Measurements from ENCODE around the gene CARHSP1. TPM values are rescaled to one million over a fixed set of nuclear protein-coding genes. Genes with fewer than 3 reads are reported as not detected.
"Not testable (repeated sequence)": the region's sequence is repeated elsewhere in the genome, so short reads cannot be mapped to it uniquely, and the experiment has no call there.

Gene CARHSP1
- polyA plus RNA-seq, 1 donor (not counting 4 experiments of a cell fraction or from before 2014, with no cell fraction given) = 61.9 TPM

DNA sequence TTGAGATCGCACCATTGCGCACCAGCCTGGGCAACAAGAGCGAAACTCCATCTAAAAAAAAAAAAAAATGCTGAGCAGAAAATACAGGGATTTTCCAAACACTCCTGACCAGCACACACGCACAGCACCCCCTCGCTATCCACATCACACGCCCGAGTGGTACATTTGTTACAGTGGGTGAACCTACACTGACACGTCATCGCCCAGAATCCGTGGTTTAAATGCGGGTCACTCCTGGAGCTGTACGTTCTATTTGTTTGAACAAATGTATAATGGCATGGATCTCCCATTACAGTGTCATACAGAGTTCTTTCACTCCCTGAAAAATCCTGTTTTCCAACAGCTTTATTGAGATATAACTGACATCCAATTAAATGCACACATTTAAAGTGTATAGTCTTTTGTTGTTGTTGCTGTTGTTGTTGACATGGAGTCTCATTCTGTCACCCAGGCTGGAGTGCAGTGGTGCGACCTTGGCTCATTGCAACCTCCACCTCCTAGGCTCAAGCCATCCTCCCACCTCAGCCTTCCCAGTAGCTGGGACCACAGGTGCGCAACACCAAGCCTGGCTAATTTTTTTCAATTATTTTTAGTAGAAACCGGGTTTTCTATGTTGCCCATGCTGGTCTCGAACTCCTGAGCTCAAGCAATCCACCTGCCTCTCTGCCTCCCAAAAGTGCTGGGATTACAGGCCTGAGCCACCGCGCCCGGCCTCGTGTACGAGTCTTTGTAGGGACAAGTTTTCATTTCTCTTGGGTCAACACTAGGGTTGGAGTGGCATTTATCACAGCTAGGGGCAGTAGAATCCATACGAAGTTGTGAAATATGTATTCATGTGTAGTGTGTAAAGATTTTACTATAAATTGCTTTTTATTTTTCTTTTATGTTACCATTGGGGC, 4.4 kb upstream of the CARHSP1 start:
- no peak overlapping the region for H3K4me2 ChIP-seq (ENCODE audit: control insufficient read depth, extremely low read depth, insufficient read depth, low read depth, low read length)
- dilution Hi-C loops (cut with MboI; ENCODE audit: extremely low pct_ligation_motif_present, low sequenced_read_pairs) = no loop called here
- H3K4me1 ChIP-seq (ENCODE audit: control insufficient read depth, extremely low read depth, insufficient read depth, low read length) = peaks cover 16% of the 10 kb centered on the region
- DNase-seq (ENCODE audit: low read depth, low spot score) (no peak), FAIRE-seq (no peak)
- no peaks in the 10 kb centered on the region for H3K9me3 ChIP-seq (ENCODE audit: control insufficient read depth, low read depth, low read length)
- H3K27ac ChIP-seq (ENCODE audit: control insufficient read depth, insufficient read depth, low read length) = no peak overlapping the region
- no peaks in the 10 kb centered on the region for H4K20me1 ChIP-seq (ENCODE audit: control insufficient read depth, extremely low read depth, insufficient read depth, low read length)
- no peaks in the 10 kb centered on the region for H3K27me3 ChIP-seq (ENCODE audit: control insufficient read depth, extremely low read depth, insufficient read depth, low read length)
- H2AFZ ChIP-seq (ENCODE audit: control insufficient read depth, low read length) = no peak overlapping the region
- TF ChIP-seq, protein P1, sequence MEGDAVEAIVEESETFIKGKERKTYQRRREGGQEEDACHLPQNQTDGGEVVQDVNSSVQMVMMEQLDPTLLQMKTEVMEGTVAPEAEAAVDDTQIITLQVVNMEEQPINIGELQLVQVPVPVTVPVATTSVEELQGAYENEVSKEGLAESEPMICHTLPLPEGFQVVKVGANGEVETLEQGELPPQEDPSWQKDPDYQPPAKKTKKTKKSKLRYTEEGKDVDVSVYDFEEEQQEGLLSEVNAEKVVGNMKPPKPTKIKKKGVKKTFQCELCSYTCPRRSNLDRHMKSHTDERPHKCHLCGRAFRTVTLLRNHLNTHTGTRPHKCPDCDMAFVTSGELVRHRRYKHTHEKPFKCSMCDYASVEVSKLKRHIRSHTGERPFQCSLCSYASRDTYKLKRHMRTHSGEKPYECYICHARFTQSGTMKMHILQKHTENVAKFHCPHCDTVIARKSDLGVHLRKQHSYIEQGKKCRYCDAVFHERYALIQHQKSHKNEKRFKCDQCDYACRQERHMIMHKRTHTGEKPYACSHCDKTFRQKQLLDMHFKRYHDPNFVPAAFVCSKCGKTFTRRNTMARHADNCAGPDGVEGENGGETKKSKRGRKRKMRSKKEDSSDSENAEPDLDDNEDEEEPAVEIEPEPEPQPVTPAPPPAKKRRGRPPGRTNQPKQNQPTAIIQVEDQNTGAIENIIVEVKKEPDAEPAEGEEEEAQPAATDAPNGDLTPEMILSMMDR (optimal IDR thresholded peaks at IDR 0.05 in 1 of 3, IDR thresholded peaks at IDR 0.05 in 1 of 3, conservative IDR thresholded peaks at IDR 0.05 in 1 of 3; ENCODE audit: extremely low read depth in 1 of 3, insufficient read depth in 2 of 3, low read length in 3 of 3) = peak in 1 of 3 experiments; percentile 22
- no peak for TF ChIP-seq EZH2 (IDR thresholded peaks at IDR 0.05; ENCODE audit: low read length)
- no peaks in the 10 kb centered on the region for H3K9me1 ChIP-seq (ENCODE audit: control insufficient read depth, extremely low read depth, insufficient read depth, low read length)
- H3K4me3 ChIP-seq (ENCODE audit: control insufficient read depth in 2 of 3, extremely low read depth in 1 of 3, insufficient read depth in 2 of 3, low read depth in 1 of 3, low read length in 3 of 3) = no peak overlapping the region
- no peak overlapping the region for H3K9ac ChIP-seq (ENCODE audit: control insufficient read depth, extremely low read depth, insufficient read depth, low read length)
- no peaks in the 10 kb centered on the region for H3K36me3 ChIP-seq (ENCODE audit: control insufficient read depth in 2 of 2, extremely low read depth in 1 of 2, insufficient read depth in 2 of 2, low read length in 2 of 2)
- H3K79me2 ChIP-seq (ENCODE audit: control insufficient read depth, insufficient read depth, low read length) = no peaks in the 10 kb centered on the region

DNA sequence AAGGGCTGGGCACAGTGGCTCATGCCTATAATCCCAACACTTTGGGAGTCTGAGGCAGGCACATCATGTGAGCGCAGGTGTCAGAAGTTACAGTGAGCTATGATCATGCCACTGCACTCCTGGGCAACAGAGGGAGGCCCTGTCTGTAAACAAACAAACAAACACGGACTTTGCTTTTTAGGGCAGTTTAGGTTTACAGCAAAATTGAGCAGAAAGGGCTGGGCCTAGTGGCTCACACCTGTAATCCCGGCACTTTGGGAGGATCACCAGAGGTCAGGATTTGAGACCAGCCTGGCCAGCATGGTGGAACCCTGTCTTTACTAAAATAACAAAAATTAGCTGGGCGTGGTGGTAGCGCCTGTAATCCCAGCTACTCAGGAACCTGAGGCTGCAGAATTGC, 3.3 kb upstream of the CARHSP1 start:
- dilution Hi-C loops (cut with MboI; ENCODE audit: extremely low pct_ligation_motif_present, low sequenced_read_pairs) = no loop called here
- TF ChIP-seq EZH2 (IDR thresholded peaks at IDR 0.05; ENCODE audit: low read length) = no peak
- TF ChIP-seq, protein P1 (optimal IDR thresholded peaks at IDR 0.05 in 1 of 3, IDR thresholded peaks at IDR 0.05 in 1 of 3, conservative IDR thresholded peaks at IDR 0.05 in 1 of 3; ENCODE audit: extremely low read depth in 1 of 3, insufficient read depth in 2 of 3, low read length in 3 of 3) = no peak

DNA sequence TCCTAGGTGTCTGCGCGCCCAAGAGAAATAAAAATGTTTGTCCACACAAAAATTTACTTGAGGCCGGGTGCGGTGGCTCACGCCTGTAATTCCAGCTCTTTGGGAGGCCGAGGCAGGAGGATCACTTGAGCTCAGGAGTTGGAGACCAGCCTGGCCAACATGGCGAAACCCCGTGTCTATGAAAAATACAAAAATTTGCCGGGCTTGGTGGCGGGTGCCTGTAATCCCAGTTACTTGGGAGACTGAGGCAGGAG, 1.1 kb upstream of the CARHSP1 start:
- H3K9me3 ChIP-seq (ENCODE audit: control insufficient read depth, low read depth, low read length); H3K27me3 ChIP-seq (ENCODE audit: control insufficient read depth, extremely low read depth, insufficient read depth, low read length); FAIRE-seq; H3K27ac ChIP-seq (ENCODE audit: control insufficient read depth, insufficient read depth, low read length); H2AFZ ChIP-seq (ENCODE audit: control insufficient read depth, low read length); H3K9me1 ChIP-seq (ENCODE audit: control insufficient read depth, extremely low read depth, insufficient read depth, low read length); dilution Hi-C loops (cut with MboI; ENCODE audit: extremely low pct_ligation_motif_present, low sequenced_read_pairs); H3K36me3 ChIP-seq (ENCODE audit: control insufficient read depth in 2 of 2, extremely low read depth in 1 of 2, insufficient read depth in 2 of 2, low read length in 2 of 2); H4K20me1 ChIP-seq (ENCODE audit: control insufficient read depth, extremely low read depth, insufficient read depth, low read length); H3K4me3 ChIP-seq (ENCODE audit: control insufficient read depth in 2 of 3, extremely low read depth in 1 of 3, insufficient read depth in 2 of 3, low read depth in 1 of 3, low read length in 3 of 3); H3K4me2 ChIP-seq (ENCODE audit: control insufficient read depth, extremely low read depth, insufficient read depth, low read depth, low read length); DNase-seq (ENCODE audit: low read depth, low spot score); H3K9ac ChIP-seq (ENCODE audit: control insufficient read depth, extremely low read depth, insufficient read depth, low read length): not testable (repeated sequence)
- H3K79me2 ChIP-seq (ENCODE audit: control insufficient read depth, insufficient read depth, low read length) = peaks cover 32% of the 10 kb centered on the region
- peaks cover 30% of the 10 kb centered on the region for H3K4me1 ChIP-seq (ENCODE audit: control insufficient read depth, extremely low read depth, insufficient read depth, low read length)

More for the DNA sequence above, 3.3 kb upstream of the CARHSP1 start:
- Histone ChIP-seq H3K79me2 (ENCODE audit: control insufficient read depth, insufficient read depth, low read length) (peaks cover 10% of the 10 kb centered on the region), H3K4me3 (ENCODE audit: control insufficient read depth in 2 of 3, extremely low read depth in 1 of 3, insufficient read depth in 2 of 3, low read depth in 1 of 3, low read length in 3 of 3) (no peak overlapping the region), H4K20me1 (ENCODE audit: control insufficient read depth, extremely low read depth, insufficient read depth, low read length) (no peaks in the 10 kb centered on the region), H3K4me1 (ENCODE audit: control insufficient read depth, extremely low read depth, insufficient read depth, low read length) (peaks cover 14% of the 10 kb centered on the region), H3K9ac (ENCODE audit: control insufficient read depth, extremely low read depth, insufficient read depth, low read length) (no peak overlapping the region), H3K9me3 (ENCODE audit: control insufficient read depth, low read depth, low read length) (no peaks in the 10 kb centered on the region), H3K4me2 (ENCODE audit: control insufficient read depth, extremely low read depth, insufficient read depth, low read depth, low read length) (no peak overlapping the region), H2AFZ (ENCODE audit: control insufficient read depth, low read length) (no peak overlapping the region), H3K27ac (ENCODE audit: control insufficient read depth, insufficient read depth, low read length) (no peak overlapping the region), H3K27me3 (ENCODE audit: control insufficient read depth, extremely low read depth, insufficient read depth, low read length) (no peaks in the 10 kb centered on the region), H3K36me3 (ENCODE audit: control insufficient read depth in 2 of 2, extremely low read depth in 1 of 2, insufficient read depth in 2 of 2, low read length in 2 of 2) (no peaks in the 10 kb centered on the region), H3K9me1 (ENCODE audit: control insufficient read depth, extremely low read depth, insufficient read depth, low read length) (no peaks in the 10 kb centered on the region)
- DNase-seq (ENCODE audit: low read depth, low spot score) (no peak), FAIRE-seq (no peak)
